NCI-H1048 (cell line): Measurements from ENCODE around the gene SERPINB2.

Source experiments
- DNase-seq: peaks from one replicate; lab custom pipeline; 2025; lab: John Stamatoyannopoulos, UW

The SERPINB2 gene, protein sequence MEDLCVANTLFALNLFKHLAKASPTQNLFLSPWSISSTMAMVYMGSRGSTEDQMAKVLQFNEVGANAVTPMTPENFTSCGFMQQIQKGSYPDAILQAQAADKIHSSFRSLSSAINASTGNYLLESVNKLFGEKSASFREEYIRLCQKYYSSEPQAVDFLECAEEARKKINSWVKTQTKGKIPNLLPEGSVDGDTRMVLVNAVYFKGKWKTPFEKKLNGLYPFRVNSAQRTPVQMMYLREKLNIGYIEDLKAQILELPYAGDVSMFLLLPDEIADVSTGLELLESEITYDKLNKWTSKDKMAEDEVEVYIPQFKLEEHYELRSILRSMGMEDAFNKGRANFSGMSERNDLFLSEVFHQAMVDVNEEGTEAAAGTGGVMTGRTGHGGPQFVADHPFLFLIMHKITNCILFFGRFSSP

GRCh38 chr18:63887424-63887823 is at the start of gene SERPINB2:
Gene SERPINB2 (plus strand): TSS chr18:63887705. CDS start chr18:63891445, 3,740 bp downstream.
- no peak for DNase-seq

DNA sequence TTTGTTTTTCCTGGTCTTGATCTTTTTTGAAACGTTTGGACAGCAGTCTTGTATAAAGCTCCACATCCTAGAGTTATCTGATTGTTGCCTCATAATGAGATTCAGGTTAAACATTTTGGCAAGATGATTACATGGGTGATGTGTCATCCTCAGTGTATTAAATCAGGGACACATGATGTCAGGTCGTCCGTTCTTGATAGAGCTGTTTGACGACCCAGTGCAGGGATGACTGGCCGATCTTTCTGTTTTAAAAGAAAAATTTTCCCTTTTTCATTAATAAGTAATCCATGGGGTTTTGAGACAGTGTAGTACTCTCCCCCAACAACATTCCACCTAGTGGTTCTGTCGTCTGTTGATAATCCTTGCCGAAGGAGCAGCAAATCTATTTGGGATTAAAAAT is 44.5 kb upstream of the SERPINB2 start:
- no peak for DNase-seq

DNA sequence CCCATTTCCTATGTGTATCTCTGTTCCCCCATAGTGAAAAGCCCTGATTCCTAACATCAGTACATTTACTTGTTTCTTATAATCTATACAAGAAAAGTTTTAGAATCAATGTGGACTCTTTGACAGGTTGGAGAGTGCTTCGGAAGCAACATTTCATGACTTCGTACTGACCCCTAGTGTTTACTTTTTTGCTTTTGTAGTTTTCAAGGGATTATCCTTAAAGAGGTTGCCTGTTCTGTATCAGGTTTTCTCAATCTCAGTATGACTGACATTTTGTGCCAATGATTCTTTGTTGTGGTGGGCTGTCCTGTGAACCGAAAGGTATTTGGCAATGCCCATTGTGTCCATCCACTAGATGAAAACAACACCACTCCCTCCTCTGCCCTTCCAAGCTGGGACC is 43.3 kb upstream of the SERPINB2 start:
- DNase-seq: no peak

- DNase-seq: no peak
These were observed 39.3 kb upstream of the SERPINB2 start for GRCh38 chr18:63848159-63848558.

GRCh38 chr18:63850020-63850419 is 37.5 kb upstream of the SERPINB2 start:
- no peak for DNase-seq

DNA sequence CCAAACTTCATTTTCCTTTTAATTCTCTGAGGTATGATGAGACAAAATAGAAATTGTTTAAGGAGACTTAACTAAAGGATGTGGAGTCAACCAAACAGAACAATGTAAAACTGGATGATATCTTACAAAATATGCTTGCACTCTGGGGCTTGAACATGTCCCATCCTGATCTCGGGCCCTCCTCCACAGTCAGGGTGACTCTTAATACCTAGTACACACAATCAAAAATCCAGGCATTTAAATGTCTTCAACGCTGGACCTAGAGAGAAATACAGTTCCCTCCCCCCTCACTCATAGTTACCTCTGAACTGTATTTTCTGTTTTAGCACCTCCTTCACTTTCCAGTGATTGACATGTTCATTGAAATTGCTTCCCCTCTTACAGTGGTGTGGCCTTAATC is 36.9 kb upstream of the SERPINB2 start:
- DNase-seq: no peak

DNA sequence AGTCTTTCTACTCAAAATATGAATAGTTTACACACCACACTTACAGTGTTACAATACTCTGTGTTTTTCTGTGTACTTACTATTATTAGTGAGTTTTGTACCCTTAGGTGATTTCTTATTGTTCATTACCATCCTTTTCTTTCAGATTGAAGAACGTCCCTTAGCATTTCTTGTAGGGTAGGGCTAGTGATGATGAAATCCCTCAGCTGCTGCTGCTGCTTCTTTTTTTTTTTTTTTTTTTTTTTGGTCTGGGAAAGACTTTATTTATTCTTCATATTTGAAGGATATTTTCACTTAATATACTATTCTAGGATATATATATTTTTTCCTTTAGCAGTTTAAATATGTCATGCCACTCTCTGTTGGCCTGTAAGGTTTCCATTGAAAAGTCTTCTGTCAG is 29.0 kb upstream of the SERPINB2 start:
- DNase-seq: no peak

DNA sequence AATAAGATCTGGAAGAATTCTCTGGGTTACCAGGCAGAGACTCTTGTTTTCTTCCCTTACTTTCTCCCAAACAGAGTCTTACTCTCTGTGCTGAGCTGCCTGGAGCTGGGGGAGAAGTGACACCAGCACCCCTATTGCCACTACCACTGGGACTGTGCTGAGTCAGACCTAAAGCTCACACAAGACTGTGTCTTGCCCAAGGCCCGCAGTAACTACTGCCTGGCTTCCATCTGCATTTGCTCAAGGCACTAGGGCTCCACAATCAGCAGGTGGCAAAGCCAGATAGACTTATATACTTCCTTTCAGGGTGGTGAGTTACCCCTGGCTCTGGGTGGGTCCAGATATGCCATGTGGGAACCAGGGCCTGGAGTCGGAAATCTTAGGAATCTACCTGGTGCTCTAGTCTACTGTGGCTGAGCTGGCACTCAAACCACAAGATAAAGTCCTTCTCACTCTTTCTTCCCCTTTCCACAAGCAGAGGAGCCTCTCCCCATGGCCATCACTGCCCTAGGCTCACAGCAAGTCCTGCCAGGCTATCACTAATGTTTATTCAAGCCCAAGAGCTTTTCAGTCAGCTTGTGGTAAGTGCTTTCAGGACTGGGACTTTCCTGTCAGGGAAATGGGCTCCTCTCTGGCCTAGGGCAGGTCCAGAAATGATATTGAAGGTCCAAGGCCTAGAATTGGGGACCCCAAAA is 27.6 kb upstream of the SERPINB2 start:
- no peak for DNase-seq

DNA sequence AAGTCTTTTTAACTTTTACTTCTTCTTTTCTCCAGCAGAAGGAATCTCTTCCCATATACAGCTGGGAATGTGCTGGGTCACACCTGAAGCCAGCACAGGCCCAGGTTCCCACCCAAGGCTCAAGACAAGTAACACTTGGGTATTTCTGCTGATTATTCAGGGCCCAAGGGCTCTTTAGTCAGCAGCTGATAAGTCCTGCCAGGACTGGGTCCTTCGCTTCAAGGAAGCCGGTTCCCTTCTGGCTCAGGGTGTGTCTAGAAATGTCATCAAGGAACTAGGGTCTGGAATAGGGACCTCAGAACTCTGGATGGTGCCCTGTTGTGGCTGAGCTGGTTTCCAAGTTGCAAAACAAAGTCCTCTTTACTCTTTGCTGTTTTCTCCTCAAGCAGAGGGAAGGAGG is 27.0 kb upstream of the SERPINB2 start:
- DNase-seq: no peak

DNA sequence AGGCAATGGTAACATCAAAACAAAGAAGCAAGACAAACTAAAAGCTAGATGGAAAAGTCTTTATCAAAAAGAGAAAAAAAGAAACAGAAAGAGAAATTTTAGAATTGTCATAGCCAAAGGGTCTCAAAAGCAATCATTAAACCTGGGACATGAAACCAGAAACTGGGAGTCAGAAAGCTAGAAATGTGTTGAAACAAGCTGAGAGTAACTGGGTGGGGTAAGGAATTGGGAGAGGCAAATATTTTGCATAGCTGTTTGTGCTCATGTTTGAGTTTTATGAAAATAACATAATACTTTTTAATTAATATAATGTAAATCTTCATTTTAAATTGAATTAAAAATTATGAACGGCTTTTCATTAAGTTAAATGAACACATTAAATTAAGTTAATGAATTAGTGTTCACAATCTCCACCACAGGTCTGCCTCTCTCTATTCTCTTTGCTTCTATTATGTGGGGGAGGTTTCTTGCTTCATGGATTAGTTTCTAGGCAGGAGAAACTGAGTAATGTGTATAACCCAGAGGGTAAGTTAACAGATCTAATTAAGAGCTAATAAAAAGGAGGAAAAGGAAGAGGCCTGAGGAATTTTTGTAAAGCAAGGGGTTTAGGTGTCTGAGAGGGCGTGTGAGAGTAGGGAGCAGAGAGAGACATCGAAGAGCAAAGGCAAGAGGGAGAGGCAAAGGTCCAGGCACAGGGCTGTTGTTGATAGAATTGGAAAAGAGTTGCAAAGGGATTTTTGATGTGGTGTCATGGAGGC is 20.0 kb upstream of the SERPINB2 start:
- no peak for DNase-seq

- no peak for DNase-seq
These were observed 19.0 kb upstream of the SERPINB2 start for GRCh38 chr18:63868546-63868945.

- DNase-seq: no peak
These were observed 18.1 kb upstream of the SERPINB2 start for GRCh38 chr18:63869374-63869773.

DNA sequence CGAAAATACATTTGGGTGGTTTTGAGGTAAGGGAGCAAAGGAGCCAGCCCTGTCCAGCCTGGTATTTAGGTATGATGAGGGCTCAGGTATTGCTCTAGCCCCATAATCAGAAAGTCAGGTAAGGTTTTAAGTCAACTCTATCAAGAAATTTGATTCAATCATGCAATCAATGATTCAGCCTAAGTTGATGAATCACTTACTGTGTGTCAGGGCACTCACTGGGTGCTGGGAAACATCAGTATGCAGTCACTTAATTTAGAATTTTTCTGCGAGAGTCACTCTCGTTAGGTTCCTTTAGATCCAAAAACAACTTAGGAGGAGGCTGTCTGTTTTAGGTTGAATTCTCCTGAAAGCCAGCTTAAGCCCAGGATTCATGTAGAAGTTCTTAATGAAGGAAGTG is 17.7 kb upstream of the SERPINB2 start:
- no peak for DNase-seq

GRCh38 chr18:63871836-63872235 is 15.7 kb upstream of the SERPINB2 start:
- no peak for DNase-seq

GRCh38 chr18:63872586-63872985 is 14.9 kb upstream of the SERPINB2 start:
- no peak for DNase-seq

- DNase-seq: no peak
These were observed 9.2 kb upstream of the SERPINB2 start for GRCh38 chr18:63878343-63878742.

- no peak for DNase-seq
These were observed 8.6 kb upstream of the SERPINB2 start for GRCh38 chr18:63878925-63879324.

- DNase-seq: no peak
These were observed 7.8 kb upstream of the SERPINB2 start for GRCh38 chr18:63879709-63880108.

GRCh38 chr18:63881851-63882250 is 5.7 kb upstream of the SERPINB2 start:
- no peak for DNase-seq

GRCh38 chr18:63882333-63883141 is 5.0 kb upstream of the SERPINB2 start:
- DNase-seq: no peak

DNA sequence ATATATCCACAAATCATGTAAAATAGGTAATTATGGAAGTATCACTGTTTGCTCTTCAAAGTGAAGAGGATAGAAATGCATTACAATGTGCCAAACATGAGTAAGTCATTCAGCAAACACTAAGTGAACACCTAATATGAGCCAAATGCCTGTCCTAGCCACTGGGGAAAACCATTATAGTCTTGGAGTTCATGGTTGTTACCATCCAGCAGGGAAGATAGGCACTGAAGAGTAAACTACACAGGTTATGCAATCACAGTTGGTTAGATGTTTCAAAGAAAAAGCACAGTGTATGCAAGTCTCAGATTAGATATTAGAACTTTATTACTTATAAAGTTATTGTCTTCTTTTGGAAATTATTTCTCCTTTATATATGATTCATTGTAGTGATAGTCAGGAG is 3.9 kb upstream of the SERPINB2 start:
- DNase-seq: no peak
